NCI-H1417 (cell line): ENCODE results near the gene PCDH9.
"Not testable (repeated sequence)": the region's sequence is repeated elsewhere in the genome, so short reads cannot be mapped to it uniquely, and the experiment has no call there.

Experiments
- DNase-seq, 3 experiments: peaks; one replicate each; lab custom pipeline; 2025; lab: John Stamatoyannopoulos, UW

Gene PCDH9

GRCh38 chr13:66835040-66835628, 395.0 kb downstream of the PCDH9 start:
- DNase-seq: peak; percentile 86 to 97 (median 90)

GRCh38 chr13:66830940-66831716, 399.0 kb downstream of the PCDH9 start:
- peak in 1 of 3 experiments; percentile 49 for DNase-seq

GRCh38 chr13:66829803-66830202, 400.3 kb downstream of the PCDH9 start:
- no peak for DNase-seq

- no peak for DNase-seq
These were observed 403.7 kb downstream of the PCDH9 start for GRCh38 chr13:66826398-66826797.

GRCh38 chr13:66821551-66821950, 408.6 kb downstream of the PCDH9 start:
- no peak for DNase-seq

- DNase-seq: no peak
These were observed 418.7 kb downstream of the PCDH9 start for GRCh38 chr13:66811455-66811854.

GRCh38 chr13:66809485-66809884, 420.7 kb downstream of the PCDH9 start:
- peak in 1 of 3 experiments; percentile 68 for DNase-seq

GRCh38 chr13:66807251-66807650, 422.9 kb downstream of the PCDH9 start:
- no peak for DNase-seq

GRCh38 chr13:66805657-66806056, 424.5 kb downstream of the PCDH9 start:
- DNase-seq: no peak

- peak in 2 of 3 experiments; percentile 71 to 90 for DNase-seq
These were observed 426.2 kb downstream of the PCDH9 start for GRCh38 chr13:66803808-66804456.

GRCh38 chr13:66803013-66803807, 426.9 kb downstream of the PCDH9 start:
- peak in 2 of 3 experiments; percentile 77 to 89 for DNase-seq

GRCh38 chr13:66795636-66796035, 434.5 kb downstream of the PCDH9 start:
- peak in 1 of 3 experiments; percentile 41 for DNase-seq

- DNase-seq: peak in 1 of 3 experiments; percentile 26
These were observed 435.6 kb downstream of the PCDH9 start for GRCh38 chr13:66794340-66795031.

GRCh38 chr13:66790861-66791260, 439.3 kb downstream of the PCDH9 start:
- no peak for DNase-seq

- no peak for DNase-seq
These were observed 448.9 kb downstream of the PCDH9 start for GRCh38 chr13:66781241-66781640.

- DNase-seq: no peak
These were observed 449.3 kb downstream of the PCDH9 start for GRCh38 chr13:66780814-66781213.

- DNase-seq: no peak
These were observed 451.7 kb downstream of the PCDH9 start for GRCh38 chr13:66778461-66778860.

- DNase-seq: no peak
These were observed 454.9 kb downstream of the PCDH9 start for GRCh38 chr13:66775196-66775595.

- DNase-seq: no peak
These were observed 456.1 kb downstream of the PCDH9 start for GRCh38 chr13:66774046-66774445.

- peak in 1 of 3 experiments; percentile 44 for DNase-seq
These were observed 464.6 kb downstream of the PCDH9 start for GRCh38 chr13:66765559-66765958.

- DNase-seq: not testable (repeated sequence)
These were observed 469.5 kb downstream of the PCDH9 start for GRCh38 chr13:66760678-66761077.
